ENCODE measurements around the gene SEMA6B.

Gene SEMA6B

GRCh38 chr19:4504891-4505569 is 54.5 kb downstream of the SEMA6B start:
- no peak for DNase-seq

- DNase-seq, result no peak
Observed at GRCh38 chr19:4504297-4504701, 55.2 kb downstream of the SEMA6B start.

DNA sequence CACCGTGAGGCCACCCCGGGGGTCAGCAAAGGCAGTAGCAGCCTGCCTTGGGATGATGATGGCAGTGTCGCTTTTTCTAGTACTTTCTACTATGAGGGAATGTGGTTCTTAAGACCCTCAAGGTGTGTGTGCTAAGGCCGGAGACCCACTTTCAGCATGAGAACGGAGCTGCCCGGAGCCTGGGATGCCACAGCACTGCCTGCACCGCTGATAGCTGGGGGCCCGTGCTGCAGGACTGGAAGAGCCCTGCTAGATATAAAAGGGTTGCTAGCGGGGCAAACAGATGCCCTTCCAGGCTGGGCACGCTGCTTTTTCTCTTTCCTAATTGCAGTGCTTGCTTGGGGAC is 55.7 kb downstream of the SEMA6B start:
- DNase-seq, result no peak

DNA sequence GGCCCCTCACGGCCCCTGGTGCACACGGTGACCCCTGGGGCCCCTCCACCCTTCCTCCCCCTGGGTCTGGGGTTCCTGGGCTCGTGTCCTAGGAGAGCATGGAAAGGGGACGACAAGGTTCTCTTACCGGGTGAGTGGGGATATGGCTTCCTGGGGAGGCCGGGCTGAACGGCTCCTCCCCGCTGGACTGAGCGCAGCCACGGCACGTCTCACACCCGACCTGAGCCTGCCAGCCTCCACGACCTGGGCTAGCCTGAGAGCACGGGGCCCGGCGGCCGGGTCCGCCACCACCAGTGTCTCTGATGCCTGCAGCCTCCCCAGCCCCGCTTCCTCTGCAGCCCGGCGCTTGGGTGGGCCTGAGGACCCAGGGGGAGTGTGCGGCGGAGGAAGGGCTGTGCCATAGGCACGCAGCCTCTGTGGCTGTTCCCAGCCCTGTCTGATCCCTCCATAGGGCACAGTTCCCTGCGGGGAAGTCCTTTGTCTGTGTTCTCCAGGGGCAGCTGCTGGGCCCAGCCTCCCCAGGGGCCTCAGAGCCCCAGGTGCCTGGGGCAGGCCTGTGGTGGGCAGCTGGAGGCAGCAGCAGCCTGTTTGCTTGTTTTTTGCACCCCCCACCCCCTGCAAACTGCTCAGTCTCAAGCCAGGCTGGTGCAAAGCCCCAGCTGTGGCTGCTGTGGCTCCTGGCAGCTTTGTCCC is 56.2 kb downstream of the SEMA6B start:
- no peak for DNase-seq

DNA sequence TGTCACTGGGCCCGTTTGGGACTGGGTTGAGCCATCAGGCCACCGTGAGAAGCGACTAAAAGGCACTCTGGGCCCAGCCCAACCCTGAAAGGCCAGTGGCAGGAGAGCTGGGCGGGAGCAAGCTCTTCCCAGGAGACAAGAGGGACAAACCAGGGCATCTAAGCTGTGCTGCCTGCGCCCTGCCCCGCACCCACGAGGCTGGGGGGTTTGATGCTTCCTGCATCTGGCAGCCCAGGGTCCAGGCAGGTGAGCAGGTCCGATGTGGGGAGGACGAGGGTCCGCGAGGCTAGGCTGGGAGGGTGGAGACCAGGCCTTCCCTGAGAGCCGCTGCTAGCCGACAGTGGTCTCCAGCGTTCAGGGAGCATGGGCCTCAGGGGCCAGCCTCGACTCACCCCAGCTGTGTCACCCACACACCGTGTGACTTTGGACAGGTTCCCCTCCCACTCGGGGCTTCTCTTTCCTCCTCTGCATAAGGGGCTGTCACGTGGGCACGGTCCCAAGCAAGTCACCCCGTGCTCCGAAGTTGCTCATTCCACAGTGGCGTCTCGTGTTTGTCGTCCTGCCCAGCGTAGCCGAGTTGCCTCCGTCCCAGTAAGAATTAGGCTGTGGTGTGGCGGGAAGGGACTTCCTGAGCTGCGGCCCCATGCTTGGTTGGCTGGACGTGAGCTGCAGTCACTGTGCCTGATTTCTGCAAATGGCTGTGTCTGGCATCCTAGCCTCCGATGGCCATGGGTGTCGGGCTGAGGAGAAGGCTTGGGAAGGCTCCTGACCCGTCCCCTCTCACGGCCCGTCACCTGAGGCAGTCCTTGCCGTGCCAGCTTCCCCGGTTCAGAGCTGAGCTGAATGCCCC is 57.0 kb downstream of the SEMA6B start:
- no peak for DNase-seq

DNA sequence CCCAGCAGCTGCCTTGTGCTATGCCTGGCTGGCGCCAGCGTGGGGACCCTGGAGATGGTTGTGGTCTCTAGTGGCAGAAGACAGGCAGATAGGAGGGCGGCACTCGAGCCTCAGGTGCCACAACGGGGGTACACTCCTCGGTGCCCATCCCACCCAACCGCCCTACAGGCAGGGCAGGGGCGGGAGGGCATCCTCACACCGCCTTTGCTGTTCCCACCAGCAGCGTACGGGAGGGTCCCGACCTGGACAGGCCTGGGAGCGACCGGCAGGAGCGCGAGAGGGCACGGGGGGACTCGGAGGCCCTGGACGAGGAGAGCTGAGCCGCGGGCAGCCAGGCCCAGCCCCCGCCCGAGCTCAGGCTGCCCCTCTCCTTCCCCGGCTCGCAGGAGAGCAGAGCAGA is 57.8 kb downstream of the SEMA6B start:
- DNase-seq, result no peak

DNA sequence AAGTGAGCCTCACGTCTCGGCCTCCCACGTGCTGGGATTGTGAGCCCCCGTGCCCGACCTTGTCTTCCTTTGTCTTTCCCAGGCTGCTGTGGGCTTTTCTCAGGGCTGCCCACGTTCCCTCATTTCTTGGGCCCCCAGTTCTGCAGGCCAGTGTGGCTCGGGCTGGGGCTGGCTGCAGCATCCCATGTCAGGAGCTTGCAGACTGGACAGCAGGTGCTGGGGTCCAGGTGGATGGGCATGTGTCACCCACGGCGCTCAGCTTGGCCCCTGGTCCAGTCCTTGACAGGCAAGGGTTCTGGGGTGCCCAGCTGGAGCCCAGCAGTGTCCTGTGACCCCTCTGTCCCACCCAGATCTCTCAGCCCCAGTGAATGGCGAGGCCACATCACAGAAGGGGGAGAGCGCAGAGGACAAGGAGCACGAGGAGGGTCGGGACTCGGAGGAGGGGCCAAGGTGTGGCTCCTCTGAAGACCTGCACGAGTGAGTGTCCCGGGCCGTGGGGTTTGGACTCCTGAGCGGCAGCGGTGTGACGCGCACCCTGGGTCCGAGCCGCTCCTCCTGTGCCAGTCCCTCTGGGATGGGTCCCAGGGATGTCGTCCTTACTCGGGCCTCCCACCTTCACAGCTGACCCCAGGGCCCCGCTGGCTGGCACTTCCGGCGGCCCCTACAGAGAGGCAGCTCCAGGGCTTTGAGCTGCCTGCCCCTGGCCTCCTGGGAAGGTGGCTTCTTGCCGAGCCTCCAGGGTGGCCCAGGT is 58.5 kb downstream of the SEMA6B start:
- DNase-seq, result no peak

- DNase-seq, result no peak
Observed at GRCh38 chr19:4499855-4500254, 59.6 kb downstream of the SEMA6B start.

GRCh38 chr19:4499318-4499717 is 60.2 kb downstream of the SEMA6B start:
- no peak for DNase-seq

GRCh38 chr19:4498694-4499093 is 60.8 kb downstream of the SEMA6B start:
- DNase-seq, result no peak

DNA sequence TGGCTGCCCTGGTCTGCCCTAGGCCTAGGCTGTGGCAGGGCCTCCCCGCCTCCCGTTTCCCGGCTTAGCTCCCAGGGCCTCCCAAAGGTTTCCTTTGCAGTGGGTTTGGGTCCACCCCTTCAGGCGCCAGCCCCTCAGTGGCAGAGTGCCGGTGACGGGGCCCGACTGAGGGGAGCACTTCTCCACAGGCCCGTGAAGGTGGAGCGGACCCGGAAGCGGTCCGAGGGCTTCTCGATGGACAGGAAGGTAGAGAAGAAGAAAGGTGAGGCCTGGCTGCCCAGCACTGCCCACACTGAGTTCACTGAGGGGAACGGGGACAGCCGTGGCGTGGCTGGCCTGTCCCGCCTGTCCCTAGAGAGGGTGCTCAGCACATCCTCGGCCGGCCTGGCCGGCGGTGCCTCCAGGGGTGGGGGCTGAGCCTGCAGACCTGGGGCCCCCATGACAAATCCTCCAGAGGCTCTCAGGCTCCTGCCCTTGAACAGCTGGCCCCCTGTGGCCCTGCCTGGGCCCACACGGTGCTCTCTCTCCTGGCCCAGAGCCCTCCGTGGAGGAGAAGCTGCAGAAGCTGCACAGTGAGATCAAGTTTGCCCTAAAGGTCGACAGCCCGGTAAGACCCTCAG is 61.6 kb downstream of the SEMA6B start:
- DNase-seq, result no peak

- no peak for DNase-seq
Observed at GRCh38 chr19:4496304-4496703, 63.2 kb downstream of the SEMA6B start.

GRCh38 chr19:4495471-4495870 is 64.0 kb downstream of the SEMA6B start:
- DNase-seq, result no peak

DNA sequence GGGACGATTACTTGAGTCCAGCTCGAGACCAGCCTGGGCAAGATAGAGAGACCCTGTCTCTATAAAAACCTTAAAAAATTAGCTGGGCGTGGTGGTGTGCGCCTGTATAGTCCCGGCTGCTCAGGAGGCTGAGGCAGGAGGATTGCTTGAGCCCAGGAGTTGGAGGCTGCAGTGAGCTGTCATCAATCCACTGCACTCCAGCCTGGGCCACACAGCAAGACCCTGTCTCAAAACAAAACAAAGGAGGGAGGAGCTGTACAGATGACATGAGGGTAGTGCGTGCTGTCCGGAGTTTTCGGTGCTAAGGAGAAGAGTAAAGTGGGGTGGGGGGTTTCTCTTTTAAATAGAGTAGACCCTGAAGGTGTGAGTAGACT is 64.8 kb downstream of the SEMA6B start:
- DNase-seq, result no peak

GRCh38 chr19:4493929-4494690 is 65.4 kb downstream of the SEMA6B start:
- DNase-seq, result no peak

DNA sequence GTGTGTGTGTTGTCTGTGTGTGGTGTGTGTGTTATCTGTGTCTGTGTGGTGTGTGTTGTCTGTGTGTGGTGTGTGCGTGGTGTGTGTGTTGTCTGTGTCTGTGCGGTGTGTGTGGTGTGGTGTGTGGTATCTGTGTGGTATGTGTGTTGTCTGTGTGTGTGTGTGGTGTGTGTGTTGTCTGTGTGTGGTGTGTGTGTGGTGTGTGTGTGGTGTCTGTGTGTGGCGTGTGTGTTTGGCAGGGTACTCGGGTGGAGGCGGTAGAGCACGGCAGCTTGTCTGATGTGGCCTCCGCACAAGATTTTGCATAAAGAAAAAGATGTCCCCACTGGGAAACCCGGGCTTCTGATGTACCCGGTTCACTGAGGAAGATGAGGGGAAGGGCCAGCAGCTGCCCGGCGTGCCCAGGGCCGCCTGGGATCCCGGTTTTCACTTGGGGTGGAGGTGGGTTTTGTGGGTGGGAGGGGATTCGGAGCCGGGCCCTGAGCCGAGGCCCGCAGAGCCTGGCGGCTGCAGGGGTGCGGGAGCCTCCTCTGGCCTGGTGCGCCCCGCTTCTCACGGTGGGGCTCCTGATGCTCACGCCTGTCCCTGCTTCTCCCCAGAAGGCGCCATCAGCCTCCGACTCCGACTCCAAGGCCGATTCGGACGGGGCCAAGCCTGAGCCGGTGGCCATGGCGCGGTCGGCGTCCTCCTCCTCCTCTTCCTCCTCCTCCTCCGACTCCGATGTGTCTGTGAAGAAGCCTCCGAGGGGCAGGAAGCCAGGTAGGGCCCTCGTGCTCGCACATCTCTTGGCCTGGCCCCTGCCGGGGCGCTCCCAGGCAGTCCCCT is 66.2 kb downstream of the SEMA6B start:
- DNase-seq, result no peak
